Stimulated activated effector memory CD8-positive, alpha-beta T cell treated with anti-CD3 and anti-CD28 coated beads, Interleukin-12 subunit alpha, Interleukin-12 subunit beta, amount 100 ng/mL, for 72 hours (primary cell): ENCODE data around the gene ACMSD.
"Not testable (repeated sequence)": the region's sequence is repeated elsewhere in the genome, so short reads cannot be mapped to it uniquely, and the experiment has no call there.

Experiments used
- ATAC-seq: fragments of 150-1000 bp; cut with Tn5 transposase; 2 replicates; pipeline ENCODE4 v1.10.0; 2021
- DNase-seq, 2 donors: peaks; one replicate each; pipeline ENCODE4 v3.0.0; 2021 to 2022; ENCODE audit warnings: low spot score in 2 of 2
- H3K27ac Mint-ChIP-seq: one replicate; pipeline ENCODE4 v1.8.0; 2022; ENCODE audit warnings: mild to moderate bottlenecking, mixed read lengths
- H3K36me3 Mint-ChIP-seq: one replicate; pipeline ENCODE4 v1.8.0; 2022; ENCODE audit warnings: mild to moderate bottlenecking, mixed read lengths
- H3K4me1 Mint-ChIP-seq: one replicate; pipeline ENCODE4 v1.8.0; 2022; ENCODE audit warnings: mixed read lengths
- H3K4me3 Mint-ChIP-seq: one replicate; pipeline ENCODE4 v1.8.0; 2022; ENCODE audit warnings: mild to moderate bottlenecking, mixed read lengths
- H3K9me3 Mint-ChIP-seq: one replicate; pipeline ENCODE4 v1.8.0; 2022; ENCODE audit warnings: mixed read lengths

Gene ACMSD

GRCh38 chr2:134838143-134838620 lies at the start of gene ACMSD:
TSS of gene ACMSD (plus strand) at chr2:134838616. CDS start at chr2:134838683, 67 bp downstream.
- Mint-ChIP-seq H3K4me1 (no peaks in the 10 kb centered on the region), H3K9me3 (peaks cover 10% of the 10 kb centered on the region), H3K36me3 (no peaks in the 10 kb centered on the region), H3K4me3 (no peak within 1 kb of the TSS), H3K27ac (no peak within 1 kb of the TSS)
- ATAC-seq (no peak), DNase-seq (no peak)

- no peaks in the 10 kb centered on the region for H3K4me1 Mint-ChIP-seq
- H3K4me3 Mint-ChIP-seq = no peak overlapping the region
- no peaks in the 10 kb centered on the region for H3K36me3 Mint-ChIP-seq
- no peak for DNase-seq
- peaks cover 2% of the 10 kb centered on the region for H3K9me3 Mint-ChIP-seq
- ATAC-seq = no peak
- no peak overlapping the region for H3K27ac Mint-ChIP-seq
These were observed 47.9 kb upstream of the ACMSD start for GRCh38 chr2:134790487-134790886.

GRCh38 chr2:134791616-134792015 lies 46.8 kb upstream of the ACMSD start:
- no peaks in the 10 kb centered on the region for H3K4me1 Mint-ChIP-seq

GRCh38 chr2:134792186-134792585 lies 46.2 kb upstream of the ACMSD start:
- no peaks in the 10 kb centered on the region for H3K9me3 Mint-ChIP-seq
- H3K4me1 Mint-ChIP-seq = no peaks in the 10 kb centered on the region
- H3K27ac Mint-ChIP-seq = no peak overlapping the region
- no peaks in the 10 kb centered on the region for H3K36me3 Mint-ChIP-seq
- DNase-seq = no peak
- ATAC-seq = no peak
- no peak overlapping the region for H3K4me3 Mint-ChIP-seq

More at GRCh38 chr2:134791616-134792015, 46.8 kb upstream of the ACMSD start:
- no peak overlapping the region for H3K27ac Mint-ChIP-seq
- H3K4me3 Mint-ChIP-seq = no peak overlapping the region
- ATAC-seq (no peak), DNase-seq (no peak)
- H3K36me3 Mint-ChIP-seq = no peaks in the 10 kb centered on the region
- peaks cover under 1% of the 10 kb centered on the region for H3K9me3 Mint-ChIP-seq

GRCh38 chr2:134795765-134796164 lies 42.7 kb upstream of the ACMSD start:
- H3K4me1 Mint-ChIP-seq = no peaks in the 10 kb centered on the region
- no peak overlapping the region for H3K4me3 Mint-ChIP-seq
- H3K36me3 Mint-ChIP-seq = no peaks in the 10 kb centered on the region
- ATAC-seq (no peak), DNase-seq (no peak)
- H3K27ac Mint-ChIP-seq = no peak overlapping the region
- H3K9me3 Mint-ChIP-seq = no peaks in the 10 kb centered on the region

- no peak overlapping the region for H3K27ac Mint-ChIP-seq
- H3K4me3 Mint-ChIP-seq = no peak overlapping the region
- no peak for ATAC-seq
- H3K9me3 Mint-ChIP-seq = no peaks in the 10 kb centered on the region
- DNase-seq = no peak
- no peaks in the 10 kb centered on the region for H3K36me3 Mint-ChIP-seq
- H3K4me1 Mint-ChIP-seq = no peaks in the 10 kb centered on the region
These were observed 42.0 kb upstream of the ACMSD start for GRCh38 chr2:134796373-134796772.

GRCh38 chr2:134799936-134800335 lies 38.5 kb upstream of the ACMSD start:
- H3K4me3 Mint-ChIP-seq = no peak overlapping the region
- no peaks in the 10 kb centered on the region for H3K36me3 Mint-ChIP-seq
- ATAC-seq (no peak), DNase-seq (no peak)
- no peak overlapping the region for H3K27ac Mint-ChIP-seq
- peaks cover 3% of the 10 kb centered on the region for H3K9me3 Mint-ChIP-seq
- peaks cover 6% of the 10 kb centered on the region for H3K4me1 Mint-ChIP-seq

GRCh38 chr2:134800341-134800740 lies 38.1 kb upstream of the ACMSD start:
- Mint-ChIP-seq H3K4me1 (peaks cover 6% of the 10 kb centered on the region), H3K36me3 (no peaks in the 10 kb centered on the region), H3K27ac (no peak overlapping the region), H3K4me3 (no peak overlapping the region), H3K9me3 (peaks cover 3% of the 10 kb centered on the region)
- DNase-seq = no peak
- ATAC-seq = no peak

GRCh38 chr2:134803609-134804405 lies 34.6 kb upstream of the ACMSD start:
- DNase-seq, H3K27ac Mint-ChIP-seq, H3K36me3 Mint-ChIP-seq, H3K4me1 Mint-ChIP-seq, H3K4me3 Mint-ChIP-seq, H3K9me3 Mint-ChIP-seq: not testable (repeated sequence)
- peak; percentile 31 for ATAC-seq

GRCh38 chr2:134815741-134816140 lies 22.7 kb upstream of the ACMSD start:
- peaks cover 7% of the 10 kb centered on the region for H3K9me3 Mint-ChIP-seq
- DNase-seq (no peak), ATAC-seq (no peak)
- no peak overlapping the region for H3K27ac Mint-ChIP-seq
- H3K4me3 Mint-ChIP-seq = no peak overlapping the region
- no peaks in the 10 kb centered on the region for H3K4me1 Mint-ChIP-seq
- H3K36me3 Mint-ChIP-seq = no peaks in the 10 kb centered on the region

- no peaks in the 10 kb centered on the region for H3K36me3 Mint-ChIP-seq
- no peak overlapping the region for H3K27ac Mint-ChIP-seq
- H3K4me3 Mint-ChIP-seq = no peak overlapping the region
- DNase-seq (no peak), ATAC-seq (peak; percentile 53)
- peaks cover 2% of the 10 kb centered on the region for H3K9me3 Mint-ChIP-seq
- no peaks in the 10 kb centered on the region for H3K4me1 Mint-ChIP-seq
These were observed 20.1 kb upstream of the ACMSD start for GRCh38 chr2:134818321-134818720.

- H3K27ac Mint-ChIP-seq = no peak overlapping the region
- peak; percentile 51 for ATAC-seq
- H3K36me3 Mint-ChIP-seq = no peaks in the 10 kb centered on the region
- peaks cover 2% of the 10 kb centered on the region for H3K9me3 Mint-ChIP-seq
- no peak for DNase-seq
- no peak overlapping the region for H3K4me3 Mint-ChIP-seq
- no peaks in the 10 kb centered on the region for H3K4me1 Mint-ChIP-seq
These were observed 19.1 kb upstream of the ACMSD start for GRCh38 chr2:134819334-134819733.

GRCh38 chr2:134823431-134823830 lies 15.0 kb upstream of the ACMSD start:
- no peak for DNase-seq
- no peak overlapping the region for H3K27ac Mint-ChIP-seq
- H3K4me3 Mint-ChIP-seq = no peak overlapping the region
- no peak for ATAC-seq
- no peaks in the 10 kb centered on the region for H3K4me1 Mint-ChIP-seq
- peaks cover 2% of the 10 kb centered on the region for H3K9me3 Mint-ChIP-seq
- no peaks in the 10 kb centered on the region for H3K36me3 Mint-ChIP-seq

- H3K36me3 Mint-ChIP-seq = no peaks in the 10 kb centered on the region
- no peak overlapping the region for H3K4me3 Mint-ChIP-seq
- no peak overlapping the region for H3K27ac Mint-ChIP-seq
- peaks cover 2% of the 10 kb centered on the region for H3K9me3 Mint-ChIP-seq
- DNase-seq = no peak
- ATAC-seq = no peak
- H3K4me1 Mint-ChIP-seq = no peaks in the 10 kb centered on the region
These were observed 14.6 kb upstream of the ACMSD start for GRCh38 chr2:134823832-134824231.

GRCh38 chr2:134825716-134826115 lies 12.7 kb upstream of the ACMSD start:
- H3K36me3 Mint-ChIP-seq, DNase-seq, ATAC-seq, H3K9me3 Mint-ChIP-seq, H3K27ac Mint-ChIP-seq, H3K4me1 Mint-ChIP-seq, H3K4me3 Mint-ChIP-seq: not testable (repeated sequence)

GRCh38 chr2:134835471-134835870 lies 2.9 kb upstream of the ACMSD start:
- Mint-ChIP-seq H3K4me3 (no peak overlapping the region), H3K9me3 (peaks cover 10% of the 10 kb centered on the region), H3K4me1 (no peaks in the 10 kb centered on the region), H3K36me3 (no peaks in the 10 kb centered on the region), H3K27ac (no peak overlapping the region)
- DNase-seq (no peak), ATAC-seq (no peak)
